Measurements from ENCODE around the gene RSPH6A.

GRCh38 chr19:45793876-45794275, 21.2 kb downstream of the RSPH6A start:
- TF ChIP-seq POLR2A (IDR thresholded peaks at IDR 0.05) = no peak
- no peak for TF ChIP-seq CTCF (IDR thresholded peaks at IDR 0.05)
- no peak for TF ChIP-seq POLR2AphosphoS5 (IDR thresholded peaks at IDR 0.05)

Data from prostate gland (tissue), 2 donors.